Measurements from ENCODE around the gene KCNK4.

- TF ChIP-seq CTCF (IDR thresholded peaks at IDR 0.05): no peak
- TF ChIP-seq EZH2phosphoT487 (IDR thresholded peaks at IDR 0.05): no peak
- no peak for TF ChIP-seq EZH2 (IDR thresholded peaks at IDR 0.05)
Observed at GRCh38 chr11:64306876-64307622, 15.9 kb downstream of the KCNK4 start.

Data from neural progenitor cell (in vitro differentiated cells).